Tibial nerve (tissue), 4 donors: ENCODE results near the gene FGD4. TPM values are rescaled to one million over a fixed set of nuclear protein-coding genes. Genes with fewer than 3 reads are reported as not detected.
"Not testable (repeated sequence)": the region's sequence is repeated elsewhere in the genome, so short reads cannot be mapped to it uniquely, and the experiment has no call there.

Experiments used
- DNase-seq, 2 donors: peaks; one replicate each; pipeline ENCODE4 v3.0.0-alpha.2; 2019; ENCODE audit warnings: low spot score in 2 of 2
- H3K27ac ChIP-seq, 4 donors: fragments of 200-600 bp; sonication (generic) in 3 of 4; one replicate each; pipeline ENCODE4 v1.5.1; 2017 to 2019; ENCODE audit warnings: mild to moderate bottlenecking in 1 of 4
- H3K27me3 ChIP-seq, 2 donors: fragments of 200-600 bp; sonication (generic) in 1 of 2; one replicate each; pipeline versions ENCODE4 v1.5.1 to v1.6.0; 2017 to 2019
- H3K36me3 ChIP-seq, 3 donors: fragments of 200-600 bp; sonication (generic); one replicate each; pipeline ENCODE4 v1.5.1; 2018 to 2019
- H3K4me1 ChIP-seq, 4 donors: fragments of 200-600 bp; sonication (generic) in 3 of 4; one replicate each; pipeline ENCODE4 v1.5.1; 2017 to 2019
- H3K4me3 ChIP-seq, 4 donors: fragments of 200-600 bp; sonication (generic) in 3 of 4; one replicate each; pipeline ENCODE4 v1.5.1; 2017 to 2019; ENCODE audit warnings: mild to moderate bottlenecking in 1 of 4, moderate library complexity in 1 of 4
- H3K9me3 ChIP-seq, 4 donors: fragments of 200-600 bp; sonication (generic) in 3 of 4; one replicate each; pipeline ENCODE4 v1.5.1; 2017 to 2019
- EP300 ChIP-seq, 2 donors: sonication (generic); formaldehyde crosslinking; IDR thresholded peaks; one replicate each; pipeline ENCODE4 v1.6.1; 2017; ENCODE audit warnings: antibody characterized with exemption in 2 of 2, mild to moderate bottlenecking in 1 of 2
- POLR2A ChIP-seq, 2 donors: fragments of 450-650 bp; IDR thresholded peaks; one replicate each; pipeline ENCODE4 v1.6.1; 2017; ENCODE audit warnings: antibody characterized with exemption in 2 of 2, mild to moderate bottlenecking in 2 of 2, moderate library complexity in 2 of 2
- WGBS, 2 donors: methylation state at CpG; one replicate each; pipeline ENCODE4 v1.1.5; 2018; 5-methylcytosine and 5-hydroxymethylcytosine counted together
- total RNA-seq, 4 donors: library from RNA; depleted of rRNA; stranded (reverse); fragments of >200 nt; gene quantifications; one replicate each; pipeline ENCODE4 v1.1.0, GENCODE V29; 2016
- TF ChIP-seq, protein P1 (sequence below), 5 experiments: fragments of 200-600 bp in 3 of 5; fragments of 450-650 bp in 2 of 5; sonication (generic) in 3 of 5; IDR thresholded peaks; one replicate each; pipeline ENCODE4 v1.5.1; 2016 to 2019; ENCODE audit warnings: antibody characterized with exemption in 5 of 5, mild to moderate bottlenecking in 3 of 5, moderate library complexity in 2 of 5

The FGD4 gene
- total RNA-seq, 4 donors from 2014 or later: 78.3 to 102 (median 84.2) TPM

DNA sequence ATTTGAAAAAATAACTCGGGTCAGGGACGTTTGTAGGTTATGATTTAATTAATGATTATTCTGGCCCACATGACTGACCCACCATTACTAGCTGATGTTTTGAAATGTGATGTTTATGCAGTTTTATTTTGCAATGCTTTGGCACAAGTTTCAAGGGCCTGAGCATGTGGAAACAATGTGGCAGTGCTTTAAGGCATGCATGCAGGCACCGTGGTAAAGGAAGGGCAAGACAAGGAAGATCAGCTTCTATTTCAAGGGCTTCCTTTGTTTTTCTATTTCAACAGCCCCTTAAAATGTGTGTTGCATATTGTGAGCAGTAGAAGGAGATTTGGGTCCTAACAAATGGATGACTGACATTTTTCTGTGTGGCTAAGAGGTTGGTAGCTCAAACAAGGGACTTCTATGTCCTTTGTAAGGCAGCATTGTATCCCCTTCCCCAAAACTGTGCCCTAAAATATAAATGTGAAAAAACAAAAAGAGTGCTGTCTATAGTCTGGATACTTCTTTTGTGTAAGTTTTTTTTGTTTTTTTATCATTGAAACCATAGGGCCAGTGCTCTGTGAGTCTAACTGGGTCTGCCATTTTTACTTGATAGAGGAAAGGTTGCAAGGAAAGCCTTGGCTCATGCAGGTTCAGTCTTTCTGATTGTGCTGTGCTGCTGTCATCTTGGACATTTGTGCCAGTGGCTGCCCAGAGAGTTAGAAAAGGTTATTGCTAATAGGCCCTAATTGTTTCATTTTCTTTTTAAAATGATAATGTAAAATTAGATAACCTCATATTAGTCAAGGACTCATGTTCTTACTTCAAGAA lies 103.5 kb downstream of the FGD4 start:
- WGBS, 2 donors: 4 to 10% methylated on average over 3 of the region's 3 CpGs
- peak in 1 of 2 donors; percentile 71 for DNase-seq
- no peaks in the 10 kb centered on the region for H3K9me3 ChIP-seq
- H3K36me3 ChIP-seq: no peaks in the 10 kb centered on the region
- peaks cover 0 to 68% (median 14%) of the 10 kb centered on the region in 4 donors for H3K4me1 ChIP-seq
- peak overlapping the region; percentile 1 to 40 (median 18) for H3K4me3 ChIP-seq
- H3K27me3 ChIP-seq: no peaks in the 10 kb centered on the region
- peak overlapping the region; percentile 60 to 81 (median 66) for H3K27ac ChIP-seq
- no peak for TF ChIP-seq POLR2A (IDR thresholded peaks at IDR 0.05)
- TF ChIP-seq, protein P1, sequence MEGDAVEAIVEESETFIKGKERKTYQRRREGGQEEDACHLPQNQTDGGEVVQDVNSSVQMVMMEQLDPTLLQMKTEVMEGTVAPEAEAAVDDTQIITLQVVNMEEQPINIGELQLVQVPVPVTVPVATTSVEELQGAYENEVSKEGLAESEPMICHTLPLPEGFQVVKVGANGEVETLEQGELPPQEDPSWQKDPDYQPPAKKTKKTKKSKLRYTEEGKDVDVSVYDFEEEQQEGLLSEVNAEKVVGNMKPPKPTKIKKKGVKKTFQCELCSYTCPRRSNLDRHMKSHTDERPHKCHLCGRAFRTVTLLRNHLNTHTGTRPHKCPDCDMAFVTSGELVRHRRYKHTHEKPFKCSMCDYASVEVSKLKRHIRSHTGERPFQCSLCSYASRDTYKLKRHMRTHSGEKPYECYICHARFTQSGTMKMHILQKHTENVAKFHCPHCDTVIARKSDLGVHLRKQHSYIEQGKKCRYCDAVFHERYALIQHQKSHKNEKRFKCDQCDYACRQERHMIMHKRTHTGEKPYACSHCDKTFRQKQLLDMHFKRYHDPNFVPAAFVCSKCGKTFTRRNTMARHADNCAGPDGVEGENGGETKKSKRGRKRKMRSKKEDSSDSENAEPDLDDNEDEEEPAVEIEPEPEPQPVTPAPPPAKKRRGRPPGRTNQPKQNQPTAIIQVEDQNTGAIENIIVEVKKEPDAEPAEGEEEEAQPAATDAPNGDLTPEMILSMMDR (IDR thresholded peaks at IDR 0.05): no peak
- peak in 1 of 2 donors; percentile 93 for TF ChIP-seq EP300 (IDR thresholded peaks at IDR 0.05)

DNA sequence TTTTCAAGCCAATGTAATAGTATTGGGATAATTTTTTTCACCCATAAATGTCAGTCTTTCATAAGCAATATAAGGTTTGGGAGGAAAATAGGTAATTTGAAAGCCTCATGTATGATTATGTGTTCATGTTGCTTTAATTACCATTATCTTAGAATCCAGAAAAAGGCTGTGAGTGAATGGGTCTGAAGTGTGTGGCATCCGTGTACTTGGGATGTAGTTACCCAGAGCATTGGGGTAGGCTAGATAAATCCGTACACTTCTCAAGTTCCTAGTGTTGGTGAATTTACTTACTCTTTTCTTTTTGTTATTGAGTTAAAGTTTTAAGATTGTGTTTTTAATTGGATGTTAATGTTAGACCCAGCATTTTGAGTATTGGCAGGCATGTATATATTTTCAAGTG lies 104.4 kb downstream of the FGD4 start:
- no peaks in the 10 kb centered on the region for H3K9me3 ChIP-seq
- peaks cover 0 to 73% (median 16%) of the 10 kb centered on the region in 4 donors for H3K4me1 ChIP-seq
- no peaks in the 10 kb centered on the region for H3K27me3 ChIP-seq
- whole genome bisulfite sequencing, 2 donors: 58 to 70% methylated on average over 2 of the region's 2 CpGs
- H3K36me3 ChIP-seq: no peaks in the 10 kb centered on the region
- DNase-seq: no peak
- peak overlapping the region in 1 of 4 donors; percentile 40 for H3K4me3 ChIP-seq
- no peak for TF ChIP-seq POLR2A (IDR thresholded peaks at IDR 0.05)
- TF ChIP-seq EP300 (IDR thresholded peaks at IDR 0.05): no peak
- TF ChIP-seq, protein P1 (IDR thresholded peaks at IDR 0.05): no peak
- peak overlapping the region; percentile 25 to 81 (median 66) for H3K27ac ChIP-seq

DNA sequence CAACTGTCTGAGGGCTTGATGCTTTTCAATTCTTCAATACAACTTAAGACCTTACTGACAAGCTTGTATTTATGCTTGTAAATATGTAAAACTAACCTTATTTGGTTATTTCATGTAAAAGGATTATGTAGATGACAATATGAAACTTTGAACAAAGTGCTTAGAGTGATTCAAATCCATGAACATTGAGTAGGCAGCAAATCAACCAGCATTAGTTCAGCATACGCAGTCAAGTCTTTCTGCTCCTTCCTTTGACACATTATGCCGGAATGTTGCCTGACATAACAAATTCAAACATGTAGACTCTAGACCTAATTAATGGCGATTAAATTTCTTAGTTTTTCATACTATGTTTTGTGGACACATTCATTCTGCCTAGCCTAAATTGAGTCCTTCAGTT lies 105.2 kb downstream of the FGD4 start:
- WGBS, 2 donors: 59 to 64% methylated on average over 3 of the region's 3 CpGs
- no peaks in the 10 kb centered on the region for H3K27me3 ChIP-seq

DNA sequence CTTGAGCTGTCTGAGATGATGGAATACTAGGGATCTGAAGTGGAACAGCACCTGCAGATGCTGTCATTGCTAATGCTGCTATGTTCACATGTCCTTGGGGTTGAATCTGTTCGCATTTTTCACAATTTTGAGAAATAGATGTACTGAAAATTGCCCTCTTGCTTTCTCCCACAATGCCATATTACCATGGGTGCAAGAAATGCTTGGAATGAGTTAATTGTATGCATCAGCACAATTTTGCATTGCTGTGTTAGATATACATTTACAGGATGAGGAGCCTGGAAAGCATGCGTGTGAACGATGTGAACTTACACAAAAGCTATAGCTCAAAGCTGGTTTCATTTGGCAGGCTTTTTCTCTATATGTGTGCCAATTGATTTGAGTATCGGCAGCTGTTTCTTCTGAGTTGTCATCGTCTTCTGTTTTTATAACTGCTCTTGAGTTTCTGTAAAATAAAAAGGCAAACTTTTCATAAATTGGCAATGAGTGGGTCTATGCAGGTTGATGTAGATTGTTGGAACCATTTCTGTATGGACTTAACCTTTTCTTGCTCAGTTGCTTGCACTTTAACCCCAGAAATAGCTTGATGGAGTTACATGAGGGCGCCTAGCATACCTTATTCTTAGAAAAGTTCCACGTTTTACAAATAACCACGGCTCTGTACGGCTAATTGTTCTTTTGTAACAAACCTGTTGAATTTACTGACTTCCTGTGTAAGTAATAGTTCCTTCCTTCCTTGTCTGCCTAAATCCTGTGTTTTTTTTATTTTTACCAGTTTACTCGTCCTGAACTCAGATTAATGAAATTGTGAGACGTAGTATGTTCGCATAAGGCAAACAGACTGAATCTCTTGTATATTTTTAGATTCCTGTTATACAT lies 105.9 kb downstream of the FGD4 start:
- WGBS, 2 donors: 43 to 48% methylated on average over 12 of the region's 12 CpGs
- H3K9me3 ChIP-seq: no peaks in the 10 kb centered on the region
- H3K4me3 ChIP-seq: peak overlapping the region in 1 of 4 donors; percentile 5
- peaks cover 0 to 74% (median 18%) of the 10 kb centered on the region in 4 donors for H3K4me1 ChIP-seq
- no peak for DNase-seq
- peak overlapping the region in 2 of 4 donors; percentile 71 to 81 for H3K27ac ChIP-seq
- no peaks in the 10 kb centered on the region for H3K27me3 ChIP-seq
- no peaks in the 10 kb centered on the region for H3K36me3 ChIP-seq
- TF ChIP-seq POLR2A (IDR thresholded peaks at IDR 0.05) (no peak), EP300 (IDR thresholded peaks at IDR 0.05) (no peak)
- TF ChIP-seq, protein P1 (IDR thresholded peaks at IDR 0.05): no peak

More for the DNA sequence above, 105.2 kb downstream of the FGD4 start:
- H3K9me3 ChIP-seq: no peaks in the 10 kb centered on the region
- H3K4me3 ChIP-seq: peak overlapping the region in 1 of 4 donors; percentile 40
- no peaks in the 10 kb centered on the region for H3K36me3 ChIP-seq
- H3K27ac ChIP-seq: peak overlapping the region in 2 of 4 donors; percentile 71 to 81
- H3K4me1 ChIP-seq: peaks cover 0 to 74% (median 18%) of the 10 kb centered on the region in 4 donors
- no peak for DNase-seq
- TF ChIP-seq POLR2A (IDR thresholded peaks at IDR 0.05) (no peak), EP300 (IDR thresholded peaks at IDR 0.05) (no peak)
- TF ChIP-seq, protein P1 (IDR thresholded peaks at IDR 0.05): no peak

DNA sequence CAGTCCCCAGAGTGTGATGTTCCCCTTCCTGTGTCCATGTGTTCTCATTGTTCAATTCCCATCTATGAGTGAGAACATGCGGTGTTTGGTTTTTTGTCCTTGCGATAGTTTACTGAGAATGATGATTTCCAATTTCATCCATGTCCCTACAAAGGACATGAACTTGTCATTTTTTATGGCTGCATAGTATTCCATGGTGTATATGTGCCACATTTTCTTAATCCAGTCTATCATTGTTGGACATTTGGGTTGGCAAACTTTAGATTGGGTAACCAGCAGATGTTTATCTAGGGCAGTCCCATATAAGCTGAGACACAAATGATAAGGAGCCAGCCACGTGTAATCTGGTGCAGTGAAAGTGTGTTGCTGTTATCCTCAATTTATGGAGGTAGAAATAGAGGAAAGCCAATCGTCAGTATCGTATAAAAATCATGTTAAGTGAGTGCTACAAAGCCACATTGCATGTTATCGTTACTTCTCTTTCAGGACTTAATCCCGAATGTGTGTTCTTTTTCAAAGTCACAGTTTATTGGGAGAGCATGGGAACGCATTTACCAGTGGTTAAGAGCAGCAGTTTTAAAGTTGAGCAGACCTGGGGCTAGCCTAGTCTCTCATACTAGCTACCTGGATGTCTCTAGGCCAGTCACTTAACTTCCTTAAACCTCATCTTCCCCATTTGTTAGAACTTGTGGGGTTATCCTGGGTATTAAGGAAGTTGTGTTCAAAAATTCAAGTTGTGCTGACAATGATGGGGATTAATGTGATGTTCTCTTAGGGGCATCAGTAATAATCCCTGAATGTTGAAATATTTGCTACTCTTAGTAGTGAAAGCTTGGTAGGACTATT lies 108.0 kb downstream of the FGD4 start:
- Histone ChIP-seq H3K4me1 (peaks cover 0 to 57% (median 12%) of the 10 kb centered on the region in 4 donors), H3K27ac (peak overlapping the region in 2 of 4 donors; percentile 18 to 34)
- H3K36me3 ChIP-seq, H3K4me3 ChIP-seq, H3K27me3 ChIP-seq, H3K9me3 ChIP-seq, DNase-seq: not testable (repeated sequence)
- WGBS, 2 donors: 90 to 92% methylated on average over 6 of the region's 8 CpGs
